Measurements from ENCODE around the gene MEI1.

Gene MEI1

DNA sequence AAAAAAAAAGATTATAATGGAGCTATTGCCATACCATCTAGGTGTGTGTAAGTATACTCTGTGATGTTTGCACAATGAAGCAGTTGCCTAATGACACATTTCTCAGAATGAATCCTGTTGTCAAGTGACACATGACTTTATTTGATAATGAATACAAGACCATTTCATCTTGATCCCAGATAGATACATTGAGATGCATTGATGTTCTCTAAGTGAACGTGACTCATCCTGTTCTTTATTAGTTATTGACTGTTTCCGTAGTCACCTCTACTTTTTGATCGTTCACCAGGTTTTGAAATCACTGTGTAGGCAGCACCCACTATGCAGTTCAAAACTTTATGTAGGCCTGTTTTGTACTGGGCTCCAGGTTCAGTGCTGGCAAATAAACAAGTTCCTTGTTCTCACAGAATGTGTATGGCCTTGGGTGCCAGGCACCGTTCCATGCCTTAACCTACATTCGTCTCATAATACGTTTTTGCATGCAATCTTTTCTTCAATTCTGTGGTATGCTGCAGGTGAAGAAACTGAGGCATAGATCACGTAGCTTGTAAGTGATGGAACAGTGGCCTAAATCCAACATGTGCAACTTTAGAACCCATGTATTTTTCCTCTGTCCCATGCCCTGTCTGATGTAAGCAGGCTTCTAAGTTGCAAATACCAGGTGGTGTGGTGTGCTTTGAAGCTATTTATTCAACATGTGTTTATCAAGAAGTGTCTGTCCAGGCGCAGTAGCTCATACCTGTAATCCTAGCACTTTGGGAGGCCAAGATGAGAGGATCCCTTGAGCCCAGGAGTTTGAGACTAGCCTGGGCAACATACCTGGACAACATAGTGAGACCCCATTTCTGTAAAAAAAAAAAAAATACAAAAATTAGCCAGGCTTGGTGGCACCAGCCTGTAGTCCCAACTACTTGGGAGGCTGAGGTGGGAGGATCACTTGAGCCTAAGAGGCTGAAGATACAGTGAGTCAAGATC, 144.0 kb downstream of the MEI1 start:
- DNase-seq (ENCODE audit: low spot score), result no peak

DNA sequence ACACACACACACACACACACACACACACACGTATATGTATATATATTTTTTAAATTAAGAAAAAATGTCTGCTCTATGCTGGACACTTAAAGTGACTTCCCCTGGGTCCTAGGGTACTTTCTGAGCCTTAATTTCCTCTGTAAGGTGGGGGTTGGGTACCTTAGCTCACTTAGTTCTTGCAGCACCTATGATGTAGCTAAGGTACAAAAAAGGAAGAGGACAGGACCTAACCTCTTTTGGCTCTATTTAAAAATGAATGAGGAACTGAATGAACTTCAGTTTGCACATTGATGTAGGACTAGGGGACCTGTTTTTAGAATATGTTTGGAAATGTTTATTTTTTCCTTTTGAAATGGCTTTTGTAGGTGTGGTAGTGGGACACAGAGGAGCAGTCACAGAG, 144.7 kb downstream of the MEI1 start:
- DNase-seq (ENCODE audit: low spot score), result no peak

DNA sequence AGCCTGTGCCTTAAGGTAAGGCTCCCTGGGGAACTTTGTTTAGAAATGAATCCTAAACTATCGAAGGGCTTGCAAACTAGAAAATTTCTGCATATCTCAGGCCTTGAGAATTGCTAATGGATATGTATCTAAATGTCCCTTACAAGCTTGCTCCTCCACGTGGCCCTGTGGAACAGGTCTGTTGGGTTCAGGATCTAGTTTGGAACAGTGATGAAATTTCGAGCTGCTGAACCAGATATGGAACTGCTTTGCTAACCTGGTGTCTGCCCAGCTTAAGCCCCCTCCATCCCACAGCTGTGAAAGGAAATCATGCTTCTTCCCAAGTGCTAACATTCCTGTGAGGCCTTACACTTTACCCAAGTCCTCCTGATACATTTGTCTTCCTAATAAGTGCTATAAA, 145.2 kb downstream of the MEI1 start:
- no peak for DNase-seq (ENCODE audit: low spot score)

DNA sequence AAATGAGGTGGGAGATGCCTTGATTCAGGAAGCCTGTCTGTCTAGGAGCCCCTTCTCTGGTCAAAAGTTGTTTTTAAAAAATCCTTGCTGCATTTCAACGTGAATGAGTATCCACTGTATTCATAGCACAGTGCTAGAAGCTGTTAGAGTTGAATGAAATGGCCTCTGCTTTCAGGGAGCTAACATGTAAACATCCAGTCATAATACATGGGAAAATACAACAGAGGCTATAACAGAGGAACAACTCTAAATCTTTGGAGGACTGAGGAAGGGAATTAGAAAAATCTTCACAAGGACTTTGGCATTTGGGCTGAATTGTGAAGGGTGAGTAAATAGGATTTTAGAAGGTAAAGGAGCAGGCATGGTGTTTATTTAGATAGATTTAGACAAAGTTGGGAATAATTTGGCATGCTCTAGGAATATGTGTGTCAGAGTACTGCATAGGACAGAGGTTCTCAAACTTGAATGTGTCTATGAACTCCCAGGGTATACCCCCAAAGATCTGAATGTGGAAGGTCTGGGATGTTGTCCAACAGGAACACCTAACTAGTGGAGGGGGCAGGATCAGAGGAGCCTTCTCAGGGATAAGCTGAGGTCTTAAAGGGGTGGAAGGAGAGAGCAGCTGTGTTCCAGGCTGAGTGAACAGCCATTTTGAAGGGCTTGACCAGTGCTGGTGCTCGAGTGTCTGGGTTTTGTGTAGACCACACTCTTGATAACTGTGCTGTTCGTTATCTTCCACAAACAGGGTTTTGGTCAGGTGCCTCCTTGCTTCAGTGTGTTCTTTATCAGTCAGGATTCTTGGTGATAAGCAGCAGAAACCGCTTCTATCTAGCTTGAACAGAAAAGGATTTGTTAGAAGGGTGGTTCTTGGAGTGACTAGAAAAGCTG, 146.3 kb downstream of the MEI1 start:
- DNase-seq (ENCODE audit: low spot score), result no peak

DNA sequence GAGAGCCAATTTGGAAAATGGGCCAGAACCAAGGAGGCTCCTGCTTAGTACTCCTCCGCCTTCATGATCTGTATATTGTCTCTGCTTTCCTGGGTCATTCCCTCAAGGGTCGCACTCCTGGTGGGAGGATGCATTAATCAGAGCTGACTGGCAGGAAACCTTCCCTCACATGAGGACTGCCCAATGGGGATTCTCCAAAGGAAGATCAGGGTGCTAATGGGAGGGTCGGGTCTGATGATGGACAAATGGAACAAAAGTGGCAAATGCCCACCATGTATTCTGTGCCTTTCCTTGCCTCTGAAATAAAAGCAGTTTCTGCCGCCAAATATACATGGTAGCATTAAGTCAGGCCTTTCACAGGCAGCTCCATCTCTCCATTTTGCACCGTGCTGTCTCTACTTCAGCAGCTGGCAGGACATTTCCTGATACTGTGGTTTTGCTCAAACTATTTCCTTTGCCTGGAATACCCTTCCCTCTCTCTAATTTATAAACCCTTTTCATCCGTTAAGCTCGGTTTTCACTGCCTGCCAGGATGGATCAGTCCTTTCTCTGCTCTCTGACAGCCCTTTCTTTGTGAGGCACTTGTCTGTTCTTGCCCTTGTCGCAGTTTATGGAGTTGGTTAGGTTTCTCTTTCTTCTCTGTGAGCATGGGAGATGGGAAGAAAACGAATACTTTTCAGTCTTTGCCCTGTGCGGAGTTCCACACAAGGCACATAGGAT, 147.1 kb downstream of the MEI1 start:
- no peak for DNase-seq (ENCODE audit: low spot score)

DNA sequence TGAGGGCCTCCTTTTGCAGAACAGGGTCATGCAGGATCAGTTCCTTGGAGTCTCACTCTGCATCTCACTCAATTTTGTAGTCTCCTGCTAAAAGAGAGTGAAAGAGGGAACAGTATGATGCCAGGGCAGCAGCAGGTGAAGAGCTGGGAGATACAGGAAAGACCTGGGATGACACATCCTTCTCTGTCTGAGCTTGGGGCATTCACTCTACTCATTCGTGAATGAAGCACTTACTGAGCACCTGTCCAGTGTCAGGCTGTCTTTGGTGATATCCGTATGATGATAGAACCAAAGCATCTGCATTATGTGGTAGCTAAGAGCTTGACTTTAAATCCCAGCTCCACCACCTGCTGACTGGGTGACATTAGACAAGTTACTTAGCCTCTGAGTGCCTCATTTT, 148.0 kb downstream of the MEI1 start:
- no peak for DNase-seq (ENCODE audit: low spot score)

DNA sequence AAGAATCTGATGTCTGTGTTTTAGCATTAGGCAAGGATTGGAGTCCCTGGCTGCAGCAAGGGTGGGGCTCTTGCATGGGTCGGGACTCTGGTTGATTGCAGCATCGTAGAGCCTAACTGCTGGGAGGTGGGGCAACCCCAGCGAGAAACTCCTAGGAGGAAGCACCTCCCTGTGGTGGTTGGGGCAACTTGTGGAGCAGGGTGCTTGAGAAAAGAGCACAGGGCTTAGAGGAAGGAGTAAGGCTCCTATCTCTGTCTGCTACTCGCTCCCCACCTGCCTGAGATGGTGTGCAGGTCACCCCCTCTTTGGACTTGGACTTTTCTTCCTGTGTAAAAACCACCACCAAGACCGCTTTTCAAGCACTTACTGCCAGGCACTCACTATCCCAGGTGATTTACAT, 149.2 kb downstream of the MEI1 start:
- no peak for DNase-seq (ENCODE audit: low spot score)

Data from left forelimb (tissue), 1 donor.